IPS-20b (cell line): Measurements from ENCODE around the gene ACTR1A.
A peak's percentile ranks its signal among the peaks of the same experiment; 100 is the strongest.

Experiments
- H3K27ac ChIP-seq: one replicate; pipeline ENCODE4 v1.5.1; 2013; ENCODE audit warnings: low read length
- H3K27me3 ChIP-seq: 2 replicates; pipeline ENCODE4 v1.6.1; 2013; ENCODE audit warnings: mild to moderate bottlenecking, low read length, inconsistent platforms; ENCODE audit not compliant: insufficient read depth
- H3K36me3 ChIP-seq: 2 replicates; pipeline ENCODE4 v1.6.1; 2013; ENCODE audit warnings: low read depth, mild to moderate bottlenecking, inconsistent platforms, low read length, moderate library complexity; ENCODE audit not compliant: insufficient read depth
- H3K4me1 ChIP-seq: 2 replicates; pipeline ENCODE4 v1.6.1; 2013; ENCODE audit warnings: mild to moderate bottlenecking, control low read depth, inconsistent platforms, low read length, moderate library complexity; ENCODE audit not compliant: insufficient read depth
- H3K4me3 ChIP-seq: 2 replicates; pipeline ENCODE4 v1.5.1; 2013; ENCODE audit warnings: mild to moderate bottlenecking, low read length, inconsistent platforms
- H3K9ac ChIP-seq: 2 replicates; pipeline ENCODE4 v1.6.1; 2013; ENCODE audit warnings: low read depth, mild to moderate bottlenecking, inconsistent platforms, low read length, moderate library complexity
- H3K9me3 ChIP-seq: 2 replicates; pipeline ENCODE4 v1.6.1; 2013; ENCODE audit warnings: mild to moderate bottlenecking, low read depth, low read length, inconsistent platforms; ENCODE audit not compliant: insufficient read depth

The ACTR1A gene

GRCh38 chr10:102502337-102503151, at the start of gene ACTR1A:
TSS of gene ACTR1A (minus strand) at chr10:102502712. CDS start at chr10:102502647, 65 bp downstream.
- H3K4me3 ChIP-seq, result peak within 1 kb of the TSS; percentile 90
- peak within 1 kb of the TSS; percentile 54 for H3K27ac ChIP-seq

GRCh38 chr10:102550636-102551210, 48.2 kb upstream of the ACTR1A start:
- no peak overlapping the region for H3K27ac ChIP-seq
- H3K36me3 ChIP-seq, result peaks cover 10% of the 10 kb centered on the region; the same call in 1 of the 2 replicates
- H3K4me1 ChIP-seq, result no peaks in the 10 kb centered on the region
- no peak overlapping the region for H3K9ac ChIP-seq
- H3K27me3 ChIP-seq, result no peaks in the 10 kb centered on the region
- no peak overlapping the region for H3K4me3 ChIP-seq
- H3K9me3 ChIP-seq, result no peaks in the 10 kb centered on the region

More at GRCh38 chr10:102502337-102503151, at the start of gene ACTR1A:
- peak within 1 kb of the TSS; percentile 92 for H3K9ac ChIP-seq
- peaks cover 15% of the 10 kb centered on the region for H3K27me3 ChIP-seq
- peaks cover 5% of the 10 kb centered on the region for H3K4me1 ChIP-seq
- H3K36me3 ChIP-seq, result peaks cover 6% of the 10 kb centered on the region
- H3K9me3 ChIP-seq, result no peaks in the 10 kb centered on the region

GRCh38 chr10:102549549-102549948, 47.0 kb upstream of the ACTR1A start:
- no peaks in the 10 kb centered on the region for H3K4me1 ChIP-seq
- H3K9ac ChIP-seq, result no peak overlapping the region
- peaks cover 10% of the 10 kb centered on the region; the same call in 1 of the 2 replicates for H3K36me3 ChIP-seq
- no peak overlapping the region for H3K27ac ChIP-seq
- H3K4me3 ChIP-seq, result no peak overlapping the region
- no peaks in the 10 kb centered on the region for H3K27me3 ChIP-seq
- H3K9me3 ChIP-seq, result no peaks in the 10 kb centered on the region

- no peaks in the 10 kb centered on the region for H3K9me3 ChIP-seq
- H3K27ac ChIP-seq, result no peak overlapping the region
- H3K9ac ChIP-seq, result no peak overlapping the region
- no peaks in the 10 kb centered on the region for H3K27me3 ChIP-seq
- H3K4me1 ChIP-seq, result no peaks in the 10 kb centered on the region
- no peak overlapping the region for H3K4me3 ChIP-seq
- peaks cover 4% of the 10 kb centered on the region; the same call in 1 of the 2 replicates for H3K36me3 ChIP-seq
Observed at GRCh38 chr10:102546606-102547320, 44.3 kb upstream of the ACTR1A start.

GRCh38 chr10:102545997-102546396, 43.5 kb upstream of the ACTR1A start:
- no peak overlapping the region for H3K4me3 ChIP-seq
- no peaks in the 10 kb centered on the region for H3K9me3 ChIP-seq
- no peaks in the 10 kb centered on the region for H3K27me3 ChIP-seq
- no peak overlapping the region for H3K27ac ChIP-seq
- H3K36me3 ChIP-seq, result peaks cover 1% of the 10 kb centered on the region; the same call in 1 of the 2 replicates
- H3K9ac ChIP-seq, result no peak overlapping the region
- H3K4me1 ChIP-seq, result no peaks in the 10 kb centered on the region

- no peak overlapping the region for H3K9ac ChIP-seq
- H3K9me3 ChIP-seq, result no peaks in the 10 kb centered on the region
- no peaks in the 10 kb centered on the region for H3K4me1 ChIP-seq
- H3K36me3 ChIP-seq, result no peaks in the 10 kb centered on the region
- no peaks in the 10 kb centered on the region for H3K27me3 ChIP-seq
- no peak overlapping the region for H3K27ac ChIP-seq
- H3K4me3 ChIP-seq, result no peak overlapping the region
Observed at GRCh38 chr10:102545265-102545871, 42.9 kb upstream of the ACTR1A start.

- Histone ChIP-seq H3K9me3 (no peaks in the 10 kb centered on the region), H3K9ac (no peak overlapping the region), H3K4me3 (no peak overlapping the region), H3K4me1 (no peaks in the 10 kb centered on the region), H3K27ac (no peak overlapping the region), H3K27me3 (no peaks in the 10 kb centered on the region), H3K36me3 (no peaks in the 10 kb centered on the region)
Observed at GRCh38 chr10:102542800-102543418, 40.4 kb upstream of the ACTR1A start.

- Histone ChIP-seq H3K36me3 (no peaks in the 10 kb centered on the region), H3K4me1 (no peaks in the 10 kb centered on the region), H3K9me3 (no peaks in the 10 kb centered on the region), H3K9ac (no peak overlapping the region), H3K4me3 (no peak overlapping the region), H3K27ac (no peak overlapping the region), H3K27me3 (no peaks in the 10 kb centered on the region)
Observed at GRCh38 chr10:102540023-102540422, 37.5 kb upstream of the ACTR1A start.

GRCh38 chr10:102538811-102539210, 36.3 kb upstream of the ACTR1A start:
- H3K27ac ChIP-seq, result no peak overlapping the region
- H3K36me3 ChIP-seq, result no peaks in the 10 kb centered on the region
- no peaks in the 10 kb centered on the region for H3K4me1 ChIP-seq
- no peaks in the 10 kb centered on the region for H3K27me3 ChIP-seq
- no peaks in the 10 kb centered on the region for H3K9me3 ChIP-seq
- H3K9ac ChIP-seq, result no peak overlapping the region
- H3K4me3 ChIP-seq, result no peak overlapping the region

- Histone ChIP-seq H3K27ac (no peak overlapping the region), H3K4me3 (no peak overlapping the region), H3K4me1 (no peaks in the 10 kb centered on the region), H3K9ac (no peak overlapping the region), H3K9me3 (no peaks in the 10 kb centered on the region), H3K27me3 (no peaks in the 10 kb centered on the region), H3K36me3 (no peaks in the 10 kb centered on the region)
Observed at GRCh38 chr10:102537948-102538347, 35.4 kb upstream of the ACTR1A start.

- Histone ChIP-seq H3K9me3 (no peaks in the 10 kb centered on the region), H3K4me3 (no peak overlapping the region), H3K27me3 (no peaks in the 10 kb centered on the region), H3K4me1 (no peaks in the 10 kb centered on the region), H3K36me3 (no peaks in the 10 kb centered on the region), H3K9ac (no peak overlapping the region), H3K27ac (no peak overlapping the region)
Observed at GRCh38 chr10:102537367-102537766, 34.9 kb upstream of the ACTR1A start.
